ENCODE data around the gene TAGAP.
"Not testable (repeated sequence)": the region's sequence is repeated elsewhere in the genome, so short reads cannot be mapped to it uniquely, and the experiment has no call there.

GRCh38 chr6:159010037-159010612, 34.7 kb downstream of the TAGAP start:
- TF ChIP-seq, protein P1, sequence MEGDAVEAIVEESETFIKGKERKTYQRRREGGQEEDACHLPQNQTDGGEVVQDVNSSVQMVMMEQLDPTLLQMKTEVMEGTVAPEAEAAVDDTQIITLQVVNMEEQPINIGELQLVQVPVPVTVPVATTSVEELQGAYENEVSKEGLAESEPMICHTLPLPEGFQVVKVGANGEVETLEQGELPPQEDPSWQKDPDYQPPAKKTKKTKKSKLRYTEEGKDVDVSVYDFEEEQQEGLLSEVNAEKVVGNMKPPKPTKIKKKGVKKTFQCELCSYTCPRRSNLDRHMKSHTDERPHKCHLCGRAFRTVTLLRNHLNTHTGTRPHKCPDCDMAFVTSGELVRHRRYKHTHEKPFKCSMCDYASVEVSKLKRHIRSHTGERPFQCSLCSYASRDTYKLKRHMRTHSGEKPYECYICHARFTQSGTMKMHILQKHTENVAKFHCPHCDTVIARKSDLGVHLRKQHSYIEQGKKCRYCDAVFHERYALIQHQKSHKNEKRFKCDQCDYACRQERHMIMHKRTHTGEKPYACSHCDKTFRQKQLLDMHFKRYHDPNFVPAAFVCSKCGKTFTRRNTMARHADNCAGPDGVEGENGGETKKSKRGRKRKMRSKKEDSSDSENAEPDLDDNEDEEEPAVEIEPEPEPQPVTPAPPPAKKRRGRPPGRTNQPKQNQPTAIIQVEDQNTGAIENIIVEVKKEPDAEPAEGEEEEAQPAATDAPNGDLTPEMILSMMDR (IDR thresholded peaks at IDR 0.05): not testable (repeated sequence)
- not testable (repeated sequence) for TF ChIP-seq POLR2A (IDR thresholded peaks at IDR 0.05)
